Measurements from ENCODE around the gene CCDC91. TPM values are rescaled to one million over a fixed set of nuclear protein-coding genes. Genes with fewer than 3 reads are reported as not detected.
"Not testable (repeated sequence)": the region's sequence is repeated elsewhere in the genome, so short reads cannot be mapped to it uniquely, and the experiment has no call there.

Gene CCDC91
- total RNA-seq, 1 donor from 2014 or later, result 76.6 TPM

GRCh38 chr12:28248555-28249145 is 58.4 kb downstream of the CCDC91 start:
- H3K9me3 ChIP-seq, result no peaks in the 10 kb centered on the region
- peaks cover 8% of the 10 kb centered on the region for H3K4me1 ChIP-seq
- H3K4me3 ChIP-seq, result no peak overlapping the region
- H3K27me3 ChIP-seq, result no peaks in the 10 kb centered on the region
- TF ChIP-seq CTCF (IDR thresholded peaks at IDR 0.05) (no peak), POLR2A (IDR thresholded peaks at IDR 0.05) (no peak), POLR2AphosphoS5 (IDR thresholded peaks at IDR 0.05; ENCODE audit: insufficient read depth in 1 of 2, low read depth in 1 of 2) (no peak)
- no peak for DNase-seq (ENCODE audit: extremely low spot score in 2 of 2)
- intact Hi-C loops (cut with DNase I), result no loop called here
- H3K36me3 ChIP-seq, result no peaks in the 10 kb centered on the region
- no peak overlapping the region for H3K27ac ChIP-seq

GRCh38 chr12:28253161-28253641 is 62.9 kb downstream of the CCDC91 start:
- Histone ChIP-seq H3K4me1 (peaks cover 7% of the 10 kb centered on the region), H3K27ac (no peak overlapping the region), H3K36me3 (no peaks in the 10 kb centered on the region), H3K27me3 (no peaks in the 10 kb centered on the region), H3K4me3 (no peak overlapping the region), H3K9me3 (no peaks in the 10 kb centered on the region)
- DNase-seq (ENCODE audit: extremely low spot score in 2 of 2), result no peak
- TF ChIP-seq CTCF (IDR thresholded peaks at IDR 0.05) (no peak), POLR2AphosphoS5 (IDR thresholded peaks at IDR 0.05; ENCODE audit: insufficient read depth in 1 of 2, low read depth in 1 of 2) (no peak), POLR2A (IDR thresholded peaks at IDR 0.05) (no peak)
- intact Hi-C loops (cut with DNase I), result no loop called here

GRCh38 chr12:28257411-28257810 is 67.2 kb downstream of the CCDC91 start:
- TF ChIP-seq POLR2AphosphoS5 (IDR thresholded peaks at IDR 0.05; ENCODE audit: insufficient read depth in 1 of 2, low read depth in 1 of 2) (peak in 1 of 2 donors; percentile 30), CTCF (IDR thresholded peaks at IDR 0.05) (no peak), POLR2A (IDR thresholded peaks at IDR 0.05) (no peak)
- Histone ChIP-seq H3K36me3 (no peaks in the 10 kb centered on the region), H3K9me3 (no peaks in the 10 kb centered on the region), H3K4me3 (no peak overlapping the region), H3K4me1 (no peaks in the 10 kb centered on the region), H3K27me3 (no peaks in the 10 kb centered on the region), H3K27ac (no peak overlapping the region)
- DNase-seq (ENCODE audit: extremely low spot score in 2 of 2), result no peak
- intact Hi-C loops (cut with DNase I), result no loop called here

- no peak for DNase-seq (ENCODE audit: extremely low spot score in 2 of 2)
- intact Hi-C loops (cut with DNase I), result no loop called here
- Histone ChIP-seq H3K27me3 (no peaks in the 10 kb centered on the region), H3K36me3 (no peaks in the 10 kb centered on the region), H3K4me3 (no peak overlapping the region), H3K9me3 (no peaks in the 10 kb centered on the region), H3K4me1 (no peaks in the 10 kb centered on the region), H3K27ac (no peak overlapping the region)
- TF ChIP-seq POLR2AphosphoS5 (IDR thresholded peaks at IDR 0.05; ENCODE audit: insufficient read depth in 1 of 2, low read depth in 1 of 2), result no peak
- TF ChIP-seq POLR2A (IDR thresholded peaks at IDR 0.05), result no peak
Measured at GRCh38 chr12:28258998-28259397, 68.7 kb downstream of the CCDC91 start.

- intact Hi-C loops (cut with DNase I), result no loop called here
- Histone ChIP-seq H3K36me3 (peaks cover 0 to 5% of the 10 kb centered on the region in 2 donors), H3K27ac (no peak overlapping the region), H3K4me3 (no peak overlapping the region), H3K27me3 (no peaks in the 10 kb centered on the region), H3K9me3 (no peaks in the 10 kb centered on the region), H3K4me1 (no peaks in the 10 kb centered on the region)
- no peak for DNase-seq (ENCODE audit: extremely low spot score in 2 of 2)
- no peak for TF ChIP-seq POLR2AphosphoS5 (IDR thresholded peaks at IDR 0.05; ENCODE audit: insufficient read depth in 1 of 2, low read depth in 1 of 2)
- TF ChIP-seq POLR2A (IDR thresholded peaks at IDR 0.05), result no peak
- no peak for TF ChIP-seq CTCF (IDR thresholded peaks at IDR 0.05)
Measured at GRCh38 chr12:28265435-28266042, 75.3 kb downstream of the CCDC91 start.

- H3K4me1 ChIP-seq; intact Hi-C loops (cut with DNase I); DNase-seq (ENCODE audit: extremely low spot score in 2 of 2); H3K4me3 ChIP-seq; H3K9me3 ChIP-seq; H3K27me3 ChIP-seq; H3K36me3 ChIP-seq; H3K27ac ChIP-seq: not testable (repeated sequence)
Measured at GRCh38 chr12:28267920-28268607, 77.8 kb downstream of the CCDC91 start.

All from vagina (tissue), 2 donors.